T47D (cell line): Measurements from ENCODE around the gene HERPUD2.

ENCODE experiments used
- DNase-seq, 2 experiments: peaks; one replicate each; pipeline versions ENCODE4 v3.0.0 to v3.0.0-alpha.2; 2011 to 2012; ENCODE audit warnings: low read depth in 1 of 2, low spot score in 1 of 2
- JUND ChIP-seq: IDR thresholded peaks from 2 replicates; pipeline ENCODE4 v1.6.1; 2012; ENCODE audit warnings: low read depth
- in situ Hi-C: cut with HindIII; loops from 2 replicates; pipeline ENCODE4 v1.10.0; 2016; ENCODE audit warnings: low sequenced_read_pairs, low pct_unique_long_range_greater_than_20kb

The HERPUD2 gene

GRCh38 chr7:35649711-35650110 lies 45.2 kb downstream of the HERPUD2 start:
- in situ Hi-C loops: no loop called here
- DNase-seq: no peak
- TF ChIP-seq JUND: no peak

DNA sequence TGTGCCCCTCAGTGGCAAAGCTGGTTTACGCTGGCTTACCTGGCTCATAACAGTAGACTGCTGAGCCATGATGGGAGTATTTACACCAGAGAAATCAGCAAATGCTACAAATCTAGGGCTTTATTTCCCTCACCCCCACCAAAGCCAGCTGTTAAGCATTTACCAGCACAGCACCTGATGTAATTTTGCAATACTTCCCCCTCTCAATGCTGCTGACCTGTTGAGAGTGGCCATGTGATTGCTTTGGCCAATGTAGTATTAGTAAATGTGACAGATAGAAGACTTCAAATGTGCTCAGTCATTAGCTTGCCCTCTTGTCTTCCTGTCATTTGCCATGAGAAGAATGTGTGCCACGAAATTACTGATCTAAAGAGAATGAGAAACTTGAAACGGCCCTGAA lies 46.6 kb downstream of the HERPUD2 start:
- DNase-seq: no peak
- no peak for TF ChIP-seq JUND
- in situ Hi-C loops: no loop called here

- in situ Hi-C loops: no loop called here
- DNase-seq: no peak
- no peak for TF ChIP-seq JUND
Measured at GRCh38 chr7:35647171-35647574, 47.8 kb downstream of the HERPUD2 start.

DNA sequence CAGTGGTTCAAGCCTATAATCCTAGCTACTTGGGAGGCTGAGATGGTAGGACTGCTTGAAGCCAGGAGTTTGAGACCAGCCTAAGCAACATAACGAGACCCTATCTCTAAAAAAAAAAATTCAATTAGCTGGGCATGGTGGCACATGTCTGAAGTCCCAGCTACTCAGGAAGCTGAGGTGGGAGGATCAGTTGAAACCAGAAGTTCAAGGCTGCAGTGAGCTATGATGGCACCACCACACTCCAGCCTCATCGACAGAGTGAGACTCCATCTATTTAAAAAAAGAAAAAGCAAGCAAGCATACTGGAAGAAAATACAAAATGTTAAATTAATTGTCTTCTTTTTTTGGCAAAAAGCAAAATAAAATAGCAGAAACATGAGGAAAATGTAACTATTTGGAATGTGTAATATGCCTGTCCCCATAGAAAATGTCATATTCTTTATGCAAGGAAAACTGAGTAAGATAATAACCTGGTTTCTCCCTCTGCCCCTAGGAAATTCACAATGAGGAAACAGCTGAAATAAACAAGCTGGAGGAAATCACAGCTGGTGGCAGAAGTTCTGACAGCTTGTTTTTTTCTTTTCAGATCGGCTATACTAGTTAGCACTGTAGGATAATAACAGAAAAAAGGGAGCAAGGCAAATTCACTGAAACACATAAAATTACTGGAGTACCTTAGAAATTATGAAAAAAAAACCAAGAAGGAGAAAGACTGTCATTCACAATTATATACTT lies 48.5 kb downstream of the HERPUD2 start:
- in situ Hi-C loops: no loop called here
- no peak for DNase-seq
- no peak for TF ChIP-seq JUND

GRCh38 chr7:35645691-35646090 lies 49.2 kb downstream of the HERPUD2 start:
- in situ Hi-C loops: no loop called here
- DNase-seq: no peak
- TF ChIP-seq JUND: no peak

DNA sequence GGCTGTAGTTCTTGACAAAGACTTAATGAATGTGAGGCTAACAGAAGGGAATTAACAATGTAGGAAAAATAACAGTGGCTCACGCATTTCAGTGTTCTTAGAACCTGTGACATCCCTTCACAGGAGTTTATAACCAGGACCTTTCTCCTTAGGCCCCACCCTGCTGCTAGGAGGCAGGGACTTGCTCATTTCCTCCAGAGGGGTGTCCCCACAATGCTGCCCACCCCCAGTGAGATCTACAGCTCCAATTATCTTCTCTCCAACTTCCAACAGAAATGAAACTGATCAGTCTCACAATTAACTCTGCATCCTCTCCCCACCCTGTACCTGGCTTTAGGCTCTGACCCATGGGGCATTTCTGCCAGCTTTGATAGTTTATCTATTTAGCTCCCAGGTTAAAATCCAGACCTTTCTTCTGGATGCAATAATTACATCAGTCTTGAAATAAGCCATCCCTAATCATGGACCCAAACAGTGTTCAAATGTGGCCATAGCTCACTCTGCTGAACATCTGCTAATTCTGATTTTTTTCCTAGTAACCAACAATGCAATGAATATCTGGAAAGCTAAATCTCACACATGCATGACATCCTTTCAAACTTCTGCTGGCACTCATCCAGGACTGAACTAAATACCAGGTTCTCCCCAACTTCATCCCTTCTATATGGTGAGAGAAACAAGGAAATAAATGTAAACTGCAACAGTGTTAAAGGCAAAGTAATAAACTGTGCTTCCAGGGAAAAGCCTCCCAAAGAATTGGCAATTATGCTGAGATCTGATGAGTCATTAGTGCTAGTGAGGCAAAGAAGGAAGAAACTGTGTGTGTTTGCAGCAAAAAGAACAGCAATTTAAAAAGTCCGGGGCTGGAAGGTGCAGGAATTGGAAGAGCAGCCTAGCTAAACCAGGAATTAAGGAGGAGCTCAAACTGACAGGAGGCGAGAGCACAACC lies 64.6 kb downstream of the HERPUD2 start:
- TF ChIP-seq JUND: no peak
- in situ Hi-C loops: no loop called here
- no peak for DNase-seq

DNA sequence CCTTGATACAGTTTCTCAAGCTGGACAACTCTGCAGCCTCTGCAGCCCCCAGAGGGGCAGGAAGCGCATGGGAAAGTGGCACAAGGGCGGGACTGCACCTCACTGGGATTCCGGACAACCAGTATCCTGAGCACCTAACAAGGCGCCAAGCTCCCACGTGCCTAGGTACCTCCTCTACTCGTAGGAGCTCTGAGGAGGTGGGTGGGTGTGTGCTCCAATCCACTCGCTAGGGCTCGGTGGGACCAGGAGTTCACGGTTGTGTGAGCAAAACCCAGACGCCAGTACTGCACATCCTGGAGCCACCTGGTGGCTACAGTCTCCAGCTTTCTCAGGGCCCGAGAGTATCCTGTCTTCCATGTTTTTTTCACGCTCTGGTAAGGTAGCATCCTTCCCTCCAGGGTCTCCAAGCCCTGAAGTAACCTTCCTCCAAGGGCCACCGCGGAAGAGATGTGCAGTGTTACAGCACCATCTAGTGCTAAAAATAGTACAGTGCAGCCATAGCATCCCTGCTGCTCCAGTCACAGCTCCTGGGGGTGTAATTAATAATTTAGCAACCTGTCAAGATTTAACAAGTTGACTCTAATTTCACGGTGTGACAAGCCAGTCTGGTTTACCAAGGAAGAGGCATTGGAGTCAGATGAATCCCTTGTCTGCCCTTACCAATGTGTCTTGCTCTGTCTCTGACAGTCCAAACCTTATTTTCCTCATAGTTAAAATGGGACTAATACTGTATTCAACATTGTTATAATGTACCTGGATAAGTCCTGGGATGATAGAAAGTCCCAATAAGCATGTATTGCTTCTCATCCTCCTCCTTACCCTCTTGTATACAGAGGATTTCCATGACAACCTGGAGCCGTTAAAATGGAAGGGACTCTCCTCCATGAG lies 70.4 kb downstream of the HERPUD2 start:
- peak; percentile 51 to 69 for DNase-seq
- in situ Hi-C loops: no loop called here
- TF ChIP-seq JUND: no peak

GRCh38 chr7:35623381-35623780 lies 71.6 kb downstream of the HERPUD2 start:
- in situ Hi-C loops: no loop called here
- no peak for DNase-seq
- TF ChIP-seq JUND: no peak

- in situ Hi-C loops: no loop called here
- TF ChIP-seq JUND: no peak
- no peak for DNase-seq
Measured at GRCh38 chr7:35619863-35620262, 75.1 kb downstream of the HERPUD2 start.

- no peak for TF ChIP-seq JUND
- no peak for DNase-seq
- in situ Hi-C loops: no loop called here
Measured at GRCh38 chr7:35617041-35617440, 77.9 kb downstream of the HERPUD2 start.

DNA sequence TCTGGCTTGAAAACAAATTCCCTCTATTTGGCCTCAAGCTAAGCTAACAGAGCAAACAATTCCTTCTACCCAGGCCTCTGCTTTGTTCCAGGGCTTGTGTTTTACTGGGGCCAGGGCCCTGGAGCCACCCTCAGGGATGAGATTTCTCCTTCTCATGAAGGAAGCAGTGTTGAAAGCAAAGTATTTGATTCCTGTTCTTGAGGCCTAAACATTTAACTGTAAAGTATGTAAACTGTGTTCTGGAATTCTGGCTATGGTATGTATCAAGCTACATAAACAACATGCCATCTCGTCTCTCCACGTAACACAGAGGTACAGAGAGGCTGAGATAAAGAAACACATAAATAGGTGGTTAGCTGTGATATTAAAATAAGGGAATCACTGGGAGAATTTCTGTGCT lies 81.8 kb downstream of the HERPUD2 start:
- DNase-seq: peak in 1 of 2 experiments; percentile 72
- no peak for TF ChIP-seq JUND
- in situ Hi-C loops: no loop called here

GRCh38 chr7:35605760-35606159 lies 89.2 kb downstream of the HERPUD2 start:
- no peak for TF ChIP-seq JUND
- no peak for DNase-seq
- in situ Hi-C loops: no loop called here

GRCh38 chr7:35604595-35604994 lies 90.3 kb downstream of the HERPUD2 start:
- TF ChIP-seq JUND: no peak

More at GRCh38 chr7:35604595-35604994, 90.3 kb downstream of the HERPUD2 start:
- in situ Hi-C loops: no loop called here
- no peak for DNase-seq
